Upper lobe of left lung (tissue), 4 donors: ENCODE data around the gene MPDZ.

ENCODE experiments used
- POLR2A ChIP-seq, 4 donors: fragments of 450-650 bp; IDR thresholded peaks; one replicate each; pipeline ENCODE4 v1.5.1; 2016 to 2017; ENCODE audit warnings: antibody characterized with exemption in 4 of 4, mild to moderate bottlenecking in 2 of 4
- POLR2AphosphoS5 ChIP-seq, 2 donors: sonication (generic); formaldehyde crosslinking; IDR thresholded peaks; one replicate each; pipeline ENCODE4 v1.5.1; 2017; ENCODE audit warnings: antibody characterized with exemption in 2 of 2
- TF ChIP-seq, protein P1 (sequence below), 6 experiments: fragments of 450-650 bp in 4 of 6; fragments of 200-600 bp in 2 of 6; sonication (generic) in 2 of 6; IDR thresholded peaks; one replicate each; pipeline ENCODE4 v1.5.1; 2016 to 2019; ENCODE audit warnings: antibody characterized with exemption in 6 of 6

DNA sequence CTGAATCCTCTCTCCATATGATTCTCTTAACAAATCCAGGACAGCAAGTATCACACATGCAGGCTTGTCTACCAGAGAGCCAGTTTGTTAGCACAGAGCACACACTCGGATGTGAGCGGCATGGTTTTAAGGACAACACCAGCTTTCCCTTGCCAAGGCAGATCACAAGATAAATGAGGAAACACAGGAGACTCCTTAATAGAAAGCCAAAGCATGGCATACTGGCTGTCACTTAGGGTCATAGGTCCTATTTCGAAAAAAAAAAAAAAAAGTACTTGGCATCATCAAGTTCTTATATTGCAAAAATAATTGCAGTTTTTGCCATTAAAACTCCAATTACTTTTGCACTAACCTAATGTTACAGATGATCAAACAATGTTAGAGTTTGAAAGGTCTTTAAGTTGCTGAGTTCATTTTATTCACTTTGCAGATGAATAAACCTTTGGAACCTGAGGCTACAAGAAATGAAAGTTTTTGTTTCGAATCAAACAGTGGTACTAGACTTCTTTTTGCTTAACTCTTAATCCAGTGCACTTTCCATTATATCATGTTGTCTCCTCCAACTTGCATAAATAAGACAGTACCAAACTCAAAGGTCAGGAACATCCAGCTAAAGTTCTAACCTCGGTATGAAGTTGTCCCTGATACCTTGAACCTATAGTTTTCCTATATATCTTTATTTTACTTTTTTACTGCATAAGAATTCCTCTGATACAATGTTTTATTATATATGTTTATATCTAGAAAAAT, 138.5 kb downstream of the MPDZ start:
- TF ChIP-seq, protein P1, sequence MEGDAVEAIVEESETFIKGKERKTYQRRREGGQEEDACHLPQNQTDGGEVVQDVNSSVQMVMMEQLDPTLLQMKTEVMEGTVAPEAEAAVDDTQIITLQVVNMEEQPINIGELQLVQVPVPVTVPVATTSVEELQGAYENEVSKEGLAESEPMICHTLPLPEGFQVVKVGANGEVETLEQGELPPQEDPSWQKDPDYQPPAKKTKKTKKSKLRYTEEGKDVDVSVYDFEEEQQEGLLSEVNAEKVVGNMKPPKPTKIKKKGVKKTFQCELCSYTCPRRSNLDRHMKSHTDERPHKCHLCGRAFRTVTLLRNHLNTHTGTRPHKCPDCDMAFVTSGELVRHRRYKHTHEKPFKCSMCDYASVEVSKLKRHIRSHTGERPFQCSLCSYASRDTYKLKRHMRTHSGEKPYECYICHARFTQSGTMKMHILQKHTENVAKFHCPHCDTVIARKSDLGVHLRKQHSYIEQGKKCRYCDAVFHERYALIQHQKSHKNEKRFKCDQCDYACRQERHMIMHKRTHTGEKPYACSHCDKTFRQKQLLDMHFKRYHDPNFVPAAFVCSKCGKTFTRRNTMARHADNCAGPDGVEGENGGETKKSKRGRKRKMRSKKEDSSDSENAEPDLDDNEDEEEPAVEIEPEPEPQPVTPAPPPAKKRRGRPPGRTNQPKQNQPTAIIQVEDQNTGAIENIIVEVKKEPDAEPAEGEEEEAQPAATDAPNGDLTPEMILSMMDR (IDR thresholded peaks at IDR 0.05), result no peak
- TF ChIP-seq POLR2AphosphoS5 (IDR thresholded peaks at IDR 0.05) (no peak), POLR2A (IDR thresholded peaks at IDR 0.05) (no peak)
